Esophagus muscularis mucosa (tissue), 4 donors: ENCODE results near the gene GPR17.

Experiments
- EP300 ChIP-seq: sonication (generic); formaldehyde crosslinking; IDR thresholded peaks from one replicate; pipeline ENCODE4 v1.6.1; 2017; ENCODE audit warnings: antibody characterized with exemption
- POLR2A ChIP-seq: fragments of 450-650 bp; IDR thresholded peaks from one replicate; pipeline ENCODE4 v1.6.1; 2017; ENCODE audit warnings: antibody characterized with exemption, moderate library complexity, mild to moderate bottlenecking, low read depth
- POLR2AphosphoS5 ChIP-seq, 2 donors: sonication (generic); formaldehyde crosslinking; IDR thresholded peaks; one replicate each; pipeline ENCODE4 v1.6.1; 2017; ENCODE audit warnings: antibody characterized with exemption in 2 of 2
- TF ChIP-seq, protein P1 (sequence below), 3 experiments: fragments of 200-600 bp in 2 of 3; fragments of 450-650 bp in 1 of 3; sonication (generic) in 2 of 3; IDR thresholded peaks; one replicate each; pipeline ENCODE4 v1.5.1; 2017 to 2019; ENCODE audit warnings: antibody characterized with exemption in 3 of 3, mild to moderate bottlenecking in 2 of 3, moderate library complexity in 1 of 3

DNA sequence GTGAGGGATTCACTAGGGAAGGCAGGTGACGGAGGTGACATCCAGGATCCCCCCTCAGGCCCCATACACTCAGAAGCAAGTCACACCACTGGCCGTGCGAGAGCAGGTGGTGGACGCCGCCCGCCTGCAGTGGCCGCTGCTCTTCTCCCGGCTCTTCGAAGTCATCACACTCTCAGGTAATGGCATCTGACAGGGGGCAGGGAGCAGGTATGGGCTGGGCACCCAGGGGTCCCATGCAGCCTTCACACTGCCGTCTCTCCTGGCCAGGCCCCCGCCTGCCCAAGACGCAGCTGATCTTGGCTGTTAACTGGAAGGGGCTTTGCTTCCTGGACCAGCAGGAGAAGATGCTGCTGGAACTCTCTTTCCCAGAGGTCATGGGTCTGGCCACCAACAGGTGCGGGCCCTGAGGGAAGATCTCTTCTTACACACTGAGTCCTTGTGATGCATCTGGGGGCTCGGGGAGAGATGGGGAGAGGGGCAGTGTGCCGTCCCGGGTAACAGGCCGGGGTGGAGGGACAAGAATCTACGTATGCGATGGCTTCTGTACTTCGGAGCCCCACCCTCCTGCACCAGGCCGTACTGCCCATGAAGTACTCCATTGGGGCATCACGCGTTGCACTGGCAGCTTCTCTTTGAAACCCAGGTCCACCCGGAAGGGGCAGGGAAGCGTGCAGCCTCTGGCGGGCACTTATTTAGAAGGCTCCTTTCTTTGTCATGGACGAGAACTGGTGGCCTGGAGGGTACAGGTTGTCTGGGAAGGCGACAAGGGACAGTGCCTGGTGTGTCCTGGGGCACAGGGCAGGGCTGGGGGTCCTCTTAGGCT is 18.8 kb upstream of the GPR17 start:
- TF ChIP-seq, protein P1, sequence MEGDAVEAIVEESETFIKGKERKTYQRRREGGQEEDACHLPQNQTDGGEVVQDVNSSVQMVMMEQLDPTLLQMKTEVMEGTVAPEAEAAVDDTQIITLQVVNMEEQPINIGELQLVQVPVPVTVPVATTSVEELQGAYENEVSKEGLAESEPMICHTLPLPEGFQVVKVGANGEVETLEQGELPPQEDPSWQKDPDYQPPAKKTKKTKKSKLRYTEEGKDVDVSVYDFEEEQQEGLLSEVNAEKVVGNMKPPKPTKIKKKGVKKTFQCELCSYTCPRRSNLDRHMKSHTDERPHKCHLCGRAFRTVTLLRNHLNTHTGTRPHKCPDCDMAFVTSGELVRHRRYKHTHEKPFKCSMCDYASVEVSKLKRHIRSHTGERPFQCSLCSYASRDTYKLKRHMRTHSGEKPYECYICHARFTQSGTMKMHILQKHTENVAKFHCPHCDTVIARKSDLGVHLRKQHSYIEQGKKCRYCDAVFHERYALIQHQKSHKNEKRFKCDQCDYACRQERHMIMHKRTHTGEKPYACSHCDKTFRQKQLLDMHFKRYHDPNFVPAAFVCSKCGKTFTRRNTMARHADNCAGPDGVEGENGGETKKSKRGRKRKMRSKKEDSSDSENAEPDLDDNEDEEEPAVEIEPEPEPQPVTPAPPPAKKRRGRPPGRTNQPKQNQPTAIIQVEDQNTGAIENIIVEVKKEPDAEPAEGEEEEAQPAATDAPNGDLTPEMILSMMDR (IDR thresholded peaks at IDR 0.05), result no peak
- no peak for TF ChIP-seq POLR2AphosphoS5 (IDR thresholded peaks at IDR 0.05)
- TF ChIP-seq EP300, result no peak
- TF ChIP-seq POLR2A, result no peak
